HEK293 (cell line): ENCODE data around the gene TOP2A.

Experiments used
- CTCF ChIP-seq: fragments of 450-650 bp; formaldehyde crosslinking; IDR thresholded peaks from 2 replicates; pipeline ENCODE4 v1.5.1; 2016; ENCODE audit warnings: missing biosample characterization, missing genetic modification characterization
- GLIS1 ChIP-seq: fragments of 450-650 bp; formaldehyde crosslinking; IDR thresholded peaks from 2 replicates; pipeline ENCODE4 v1.5.1; 2016; ENCODE audit warnings: missing biosample characterization, missing genetic modification characterization
- TCF7L2 ChIP-seq: IDR thresholded peaks from 2 replicates; pipeline ENCODE4 v1.6.1; 2011; ENCODE audit warnings: low read depth, mild to moderate bottlenecking, inconsistent platforms, low read length, moderate library complexity, borderline replicate concordance
- ZBTB10 ChIP-seq: fragments of 450-650 bp; formaldehyde crosslinking; IDR thresholded peaks from 2 replicates; pipeline ENCODE4 v1.5.1; 2016; ENCODE audit warnings: missing biosample characterization, missing genetic modification characterization
- ZBTB21 ChIP-seq: fragments of 450-650 bp; formaldehyde crosslinking; IDR thresholded peaks from 2 replicates; pipeline ENCODE4 v1.5.1; 2017; ENCODE audit warnings: missing biosample characterization, missing genetic modification characterization
- ZBTB49 ChIP-seq: fragments of 450-650 bp; formaldehyde crosslinking; IDR thresholded peaks from 2 replicates; pipeline ENCODE4 v1.5.1; 2016; ENCODE audit warnings: missing biosample characterization, missing genetic modification characterization, low read depth
- ZFP3 ChIP-seq: fragments of 450-650 bp; formaldehyde crosslinking; IDR thresholded peaks from 2 replicates; pipeline ENCODE4 v1.5.1; 2016; ENCODE audit warnings: low read depth, missing biosample characterization, missing genetic modification characterization
- ZFP69B ChIP-seq: fragments of 450-650 bp; formaldehyde crosslinking; IDR thresholded peaks from 2 replicates; pipeline ENCODE4 v1.5.1; 2016; ENCODE audit warnings: missing biosample characterization, missing genetic modification characterization
- ZNF138 ChIP-seq: fragments of 450-650 bp; formaldehyde crosslinking; IDR thresholded peaks from 2 replicates; pipeline ENCODE4 v1.5.1; 2016; ENCODE audit warnings: missing biosample characterization, missing genetic modification characterization, borderline replicate concordance
- ZNF324 ChIP-seq: fragments of 450-650 bp; formaldehyde crosslinking; IDR thresholded peaks from 2 replicates; pipeline ENCODE4 v1.5.1; 2016; ENCODE audit warnings: missing biosample characterization, missing genetic modification characterization
- ZNF433 ChIP-seq: fragments of 450-650 bp; formaldehyde crosslinking; IDR thresholded peaks from 2 replicates; pipeline ENCODE4 v1.5.1; 2016; ENCODE audit warnings: missing biosample characterization, missing genetic modification characterization, low read depth
- ZNF449 ChIP-seq: fragments of 450-650 bp; formaldehyde crosslinking; IDR thresholded peaks from 2 replicates; pipeline ENCODE4 v1.5.1; 2017; ENCODE audit warnings: missing biosample characterization, mild to moderate bottlenecking, missing genetic modification characterization, moderate library complexity
- ZNF580 ChIP-seq: fragments of 450-650 bp; formaldehyde crosslinking; IDR thresholded peaks from 2 replicates; pipeline ENCODE4 v1.5.1; 2016; ENCODE audit warnings: missing biosample characterization, missing genetic modification characterization
- ZNF76 ChIP-seq: fragments of 450-650 bp; formaldehyde crosslinking; IDR thresholded peaks from 2 replicates; pipeline ENCODE4; 2016; ENCODE audit warnings: low read depth, missing biosample characterization, missing genetic modification characterization, borderline replicate concordance

GRCh38 chr17:40415390-40415789 lies 2.3 kb downstream of the TOP2A start:
- TF ChIP-seq CTCF (tag by site-specific recombination) (peak; percentile 46; the same call in 1 of the 2 replicates), ZNF138 (tag by site-specific recombination) (no peak), ZBTB10 (tag by site-specific recombination) (no peak), ZBTB21 (tag by site-specific recombination) (no peak), GLIS1 (no peak), ZNF324 (tag by site-specific recombination) (no peak), ZNF580 (tag by site-specific recombination) (no peak), ZBTB49 (no peak), TCF7L2 (no peak), ZFP3 (no peak), ZNF449 (tag by site-specific recombination) (no peak), ZNF76 (tag by site-specific recombination) (no peak), ZFP69B (tag by site-specific recombination) (no peak), ZNF433 (tag by site-specific recombination) (no peak)
